Measurements from ENCODE around the gene SACM1L. TPM values are rescaled to one million over a fixed set of nuclear protein-coding genes. Genes with fewer than 3 reads are reported as not detected.

Gene SACM1L
- total and polyA plus RNA-seq, 2 of the 13 experiments (the other 11 are each of a cell fraction or from before 2014, with no cell fraction given): 15.1 to 27.8 TPM

GRCh38 chr3:45688882-45689786 lies at the start of gene SACM1L (continued):
- TF ChIP-seq, protein P1, sequence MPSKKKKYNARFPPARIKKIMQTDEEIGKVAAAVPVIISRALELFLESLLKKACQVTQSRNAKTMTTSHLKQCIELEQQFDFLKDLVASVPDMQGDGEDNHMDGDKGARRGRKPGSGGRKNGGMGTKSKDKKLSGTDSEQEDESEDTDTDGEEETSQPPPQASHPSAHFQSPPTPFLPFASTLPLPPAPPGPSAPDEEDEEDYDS (CRISPR knock-in tag; IDR thresholded peaks at IDR 0.05): peak; percentile 78
- TF ChIP-seq ZBTB14 (CRISPR knock-in tag; IDR thresholded peaks at IDR 0.05) (peak; percentile 72; the same call in 1 of the 2 replicates), NFRKB (IDR thresholded peaks at IDR 0.05) (0 out of 2 replicates have a peak, but pooled peaks have one; percentile 39), ZNF367 (CRISPR knock-in tag; IDR thresholded peaks at IDR 0.05; ENCODE audit: borderline replicate concordance) (peak; percentile 66; the same call in 1 of the 2 replicates), ZNF670 (CRISPR knock-in tag; IDR thresholded peaks at IDR 0.05; ENCODE audit: borderline replicate concordance) (peak; percentile 84), EED (CRISPR knock-in tag; IDR thresholded peaks at IDR 0.05) (peak; percentile 85; the same call in 1 of the 2 replicates), CREM (IDR thresholded peaks at IDR 0.05) (peak; percentile 89), CREM (CRISPR knock-in tag; IDR thresholded peaks at IDR 0.05) (peak; percentile 20; the same call in 1 of the 2 replicates), ZNF17 (CRISPR knock-in tag; IDR thresholded peaks at IDR 0.05) (no peak), HIVEP1 (CRISPR knock-in tag; IDR thresholded peaks at IDR 0.05) (0 out of 2 replicates have a peak, but pooled peaks have one; percentile 16), ZNF251 (CRISPR knock-in tag; IDR thresholded peaks at IDR 0.05) (no peak), ZNF629 (CRISPR knock-in tag; conservative IDR thresholded peaks at IDR 0.05) (peak; percentile 89), HNF4A (CRISPR knock-in tag; IDR thresholded peaks at IDR 0.05) (no peak; the same call in 1 of the 2 replicates), ZFP37 (CRISPR knock-in tag; IDR thresholded peaks at IDR 0.05; ENCODE audit: borderline replicate concordance) (no peak), RNF219 (CRISPR knock-in tag; IDR thresholded peaks at IDR 0.05) (peak; percentile 16; the same call in 1 of the 2 replicates), ZNF780A (CRISPR knock-in tag; IDR thresholded peaks at IDR 0.05) (peak; percentile 90), KDM4B (CRISPR knock-in tag; IDR thresholded peaks at IDR 0.05) (0 out of 2 replicates have a peak, but pooled peaks have one; percentile 10), IRF2 (CRISPR knock-in tag; IDR thresholded peaks at IDR 0.05) (peak; percentile 90), TOE1 (CRISPR knock-in tag; IDR thresholded peaks at IDR 0.05) (peak; percentile 68)
- TF ChIP-seq, protein P2, sequence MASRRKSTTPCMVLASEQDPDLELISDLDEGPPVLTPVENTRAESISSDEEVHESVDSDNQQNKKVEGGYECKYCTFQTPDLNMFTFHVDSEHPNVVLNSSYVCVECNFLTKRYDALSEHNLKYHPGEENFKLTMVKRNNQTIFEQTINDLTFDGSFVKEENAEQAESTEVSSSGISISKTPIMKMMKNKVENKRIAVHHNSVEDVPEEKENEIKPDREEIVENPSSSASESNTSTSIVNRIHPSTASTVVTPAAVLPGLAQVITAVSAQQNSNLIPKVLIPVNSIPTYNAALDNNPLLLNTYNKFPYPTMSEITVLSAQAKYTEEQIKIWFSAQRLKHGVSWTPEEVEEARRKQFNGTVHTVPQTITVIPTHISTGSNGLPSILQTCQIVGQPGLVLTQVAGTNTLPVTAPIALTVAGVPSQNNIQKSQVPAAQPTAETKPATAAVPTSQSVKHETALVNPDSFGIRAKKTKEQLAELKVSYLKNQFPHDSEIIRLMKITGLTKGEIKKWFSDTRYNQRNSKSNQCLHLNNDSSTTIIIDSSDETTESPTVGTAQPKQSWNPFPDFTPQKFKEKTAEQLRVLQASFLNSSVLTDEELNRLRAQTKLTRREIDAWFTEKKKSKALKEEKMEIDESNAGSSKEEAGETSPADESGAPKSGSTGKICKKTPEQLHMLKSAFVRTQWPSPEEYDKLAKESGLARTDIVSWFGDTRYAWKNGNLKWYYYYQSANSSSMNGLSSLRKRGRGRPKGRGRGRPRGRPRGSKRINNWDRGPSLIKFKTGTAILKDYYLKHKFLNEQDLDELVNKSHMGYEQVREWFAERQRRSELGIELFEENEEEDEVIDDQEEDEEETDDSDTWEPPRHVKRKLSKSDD (CRISPR knock-in tag; IDR thresholded peaks at IDR 0.05; ENCODE audit: low read depth): peak; percentile 92
- TF ChIP-seq, protein P3, sequence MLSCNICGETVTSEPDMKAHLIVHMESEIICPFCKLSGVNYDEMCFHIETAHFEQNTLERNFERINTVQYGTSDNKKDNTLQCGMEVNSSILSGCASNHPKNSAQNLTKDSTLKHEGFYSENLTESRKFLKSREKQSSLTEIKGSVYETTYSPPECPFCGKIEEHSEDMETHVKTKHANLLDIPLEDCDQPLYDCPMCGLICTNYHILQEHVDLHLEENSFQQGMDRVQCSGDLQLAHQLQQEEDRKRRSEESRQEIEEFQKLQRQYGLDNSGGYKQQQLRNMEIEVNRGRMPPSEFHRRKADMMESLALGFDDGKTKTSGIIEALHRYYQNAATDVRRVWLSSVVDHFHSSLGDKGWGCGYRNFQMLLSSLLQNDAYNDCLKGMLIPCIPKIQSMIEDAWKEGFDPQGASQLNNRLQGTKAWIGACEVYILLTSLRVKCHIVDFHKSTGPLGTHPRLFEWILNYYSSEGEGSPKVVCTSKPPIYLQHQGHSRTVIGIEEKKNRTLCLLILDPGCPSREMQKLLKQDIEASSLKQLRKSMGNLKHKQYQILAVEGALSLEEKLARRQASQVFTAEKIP (CRISPR knock-in tag; IDR thresholded peaks at IDR 0.05; ENCODE audit: borderline replicate concordance): no peak
